ENCODE measurements around the gene TROAP. TPM values are rescaled to one million over a fixed set of nuclear protein-coding genes. Genes with fewer than 3 reads are reported as not detected.

The TROAP gene
- total and polyA plus RNA-seq, 7 experiments from 2014 or later, result 0.21 to 58.2 (median 1.3) TPM; not detected in 2

DNA sequence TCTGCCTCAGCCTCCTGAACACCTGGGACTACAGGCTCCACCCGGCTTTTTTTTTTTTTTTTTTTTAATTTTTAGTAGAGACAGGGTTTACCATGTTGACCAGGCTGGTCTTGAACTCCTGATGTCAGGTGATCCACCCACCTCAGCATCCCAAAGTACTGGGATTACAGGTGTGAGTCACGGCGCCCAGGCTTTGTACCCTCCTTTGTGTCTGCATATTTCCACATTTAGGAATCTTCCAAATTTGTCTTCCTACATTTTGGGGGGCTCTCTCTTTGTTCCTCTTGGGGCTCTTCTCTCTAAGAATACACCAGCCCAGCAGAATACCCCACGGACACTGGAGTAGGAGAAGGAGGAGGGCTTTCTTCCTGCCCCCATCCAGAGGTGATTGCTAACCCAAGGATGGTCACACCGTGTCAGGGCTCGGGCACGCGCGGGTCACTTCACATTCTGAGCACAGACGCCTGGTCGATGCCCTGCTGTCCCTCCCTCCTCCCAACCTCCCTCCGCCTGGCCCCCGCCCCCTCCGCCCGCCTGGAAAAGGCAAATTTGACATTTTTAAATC lies 21.5 kb downstream of the TROAP start:
- no peaks in the 10 kb centered on the region for H3K9me3 ChIP-seq (ENCODE audit: control insufficient read depth in 2 of 3, low read length in 3 of 3)
- peaks cover 12 to 52% (median 41%) of the 10 kb centered on the region in 7 donors for H3K4me1 Mint-ChIP-seq
- POLR2A ChIA-PET, result no interaction called here
- no peak overlapping the region for H3K27ac ChIP-seq (ENCODE audit: low read depth, low read length)
- no peak for DNase-seq
- no peaks in the 10 kb centered on the region for H3K36me3 Mint-ChIP-seq
- ATAC-seq, result no peak
- intact Hi-C loops (cut with micrococcal nuclease), result loop anchor here in 1 of 2 donors (5.0 kb wide), 1 partner anchor 252 kb away; the partner anchor contains the start of gene DHH
- H3K4me1 ChIP-seq (ENCODE audit: control insufficient read depth in 2 of 2, insufficient read depth in 2 of 2, low read length in 2 of 2), result peaks cover 44 to 52% of the 10 kb centered on the region in 2 donors
- peaks cover 0 to 1% (median 0%) of the 10 kb centered on the region in 11 donors for H3K9me3 Mint-ChIP-seq
- H3K36me3 ChIP-seq (ENCODE audit: control insufficient read depth in 2 of 3, insufficient read depth in 3 of 3, low read length in 3 of 3), result no peaks in the 10 kb centered on the region
- H3K27me3 Mint-ChIP-seq, result peaks cover 51 to 90% (median 65%) of the 10 kb centered on the region in 5 donors
- peak overlapping the region in 7 of 10 donors; percentile 2 to 92 (median 29) for H3K4me3 Mint-ChIP-seq
- H3K4me3 ChIP-seq (ENCODE audit: low read length), result no peak overlapping the region
- H3K27me3 ChIP-seq (ENCODE audit: control insufficient read depth in 2 of 2, insufficient read depth in 2 of 2, low read length in 2 of 2), result peaks cover 23 to 46% of the 10 kb centered on the region in 2 donors
- no peak overlapping the region for H3K27ac Mint-ChIP-seq
- CTCF ChIA-PET, result no interaction called here

DNA sequence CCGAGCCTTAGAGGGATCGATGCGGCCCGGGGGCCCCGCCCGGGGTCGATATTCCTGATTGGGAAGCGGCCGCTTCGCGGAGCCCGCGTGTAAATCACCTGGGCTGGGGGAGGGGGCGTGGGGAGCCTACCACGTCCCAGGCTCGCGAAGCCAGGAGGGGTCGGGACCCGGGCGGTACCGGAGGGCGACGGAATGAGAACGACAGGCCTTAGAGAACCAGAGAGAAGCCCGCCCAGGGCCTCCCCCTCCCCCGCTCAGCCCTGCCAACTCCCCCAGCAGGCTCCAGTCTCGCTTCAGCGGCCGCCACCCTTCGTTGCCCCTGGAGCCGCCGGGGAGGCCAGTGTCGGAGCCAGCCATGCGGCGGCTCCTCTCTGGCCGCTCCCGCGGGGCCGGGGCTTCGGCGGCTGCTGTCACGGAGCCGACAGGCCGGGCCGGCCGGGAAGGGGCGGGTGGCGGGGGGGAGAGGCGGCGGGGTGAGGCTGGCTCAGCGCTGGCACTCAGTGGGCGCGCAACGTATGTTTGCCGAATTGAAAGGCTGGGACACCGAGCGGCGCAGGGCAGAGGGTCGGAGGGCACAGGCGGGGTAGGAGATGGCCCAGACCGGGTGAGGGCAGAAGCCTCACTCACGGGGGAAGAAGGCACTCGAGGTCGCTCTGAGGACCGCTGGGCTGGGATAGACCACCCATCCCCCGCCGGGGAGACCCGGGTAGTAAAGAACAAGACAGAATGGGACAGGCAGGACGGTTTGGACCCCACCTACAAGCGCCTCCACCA lies 22.2 kb downstream of the TROAP start:
- Mint-ChIP-seq H3K4me1 (peaks cover 12 to 52% (median 41%) of the 10 kb centered on the region in 7 donors), H3K27me3 (peaks cover 51 to 89% (median 64%) of the 10 kb centered on the region in 5 donors), H3K36me3 (no peaks in the 10 kb centered on the region), H3K9me3 (peaks cover 0 to 1% (median 0%) of the 10 kb centered on the region in 11 donors), H3K4me3 (peak overlapping the region; percentile 45 to 94 (median 84)), H3K27ac (no peak overlapping the region)
- no peak for DNase-seq
- intact Hi-C loops (cut with micrococcal nuclease), result loop anchor here in 1 of 2 donors (5.0 kb wide), 1 partner anchor 253 kb away; the partner anchor contains the start of gene DHH
- ChIA-PET CTCF (interaction anchor here (1.3 kb wide), 1 partner anchor 51 kb away, joined by 4 read pairs; the partner anchor contains the start of gene PRPH), POLR2A (interaction anchor here (2.5 kb wide), 1 partner anchor 22 kb away, joined by 8 read pairs; the partner anchor contains the start of gene SPATS2)
- Histone ChIP-seq H3K4me1 (ENCODE audit: control insufficient read depth in 2 of 2, insufficient read depth in 2 of 2, low read length in 2 of 2) (peaks cover 44 to 52% of the 10 kb centered on the region in 2 donors), H3K27ac (ENCODE audit: low read depth, low read length) (no peak overlapping the region), H3K4me3 (ENCODE audit: low read length) (peak overlapping the region; percentile 30), H3K36me3 (ENCODE audit: control insufficient read depth in 2 of 3, insufficient read depth in 3 of 3, low read length in 3 of 3) (no peaks in the 10 kb centered on the region), H3K9me3 (ENCODE audit: control insufficient read depth in 2 of 3, low read length in 3 of 3) (no peaks in the 10 kb centered on the region), H3K27me3 (ENCODE audit: control insufficient read depth in 2 of 2, insufficient read depth in 2 of 2, low read length in 2 of 2) (peaks cover 23 to 49% of the 10 kb centered on the region in 2 donors)
- ATAC-seq, result no peak

DNA sequence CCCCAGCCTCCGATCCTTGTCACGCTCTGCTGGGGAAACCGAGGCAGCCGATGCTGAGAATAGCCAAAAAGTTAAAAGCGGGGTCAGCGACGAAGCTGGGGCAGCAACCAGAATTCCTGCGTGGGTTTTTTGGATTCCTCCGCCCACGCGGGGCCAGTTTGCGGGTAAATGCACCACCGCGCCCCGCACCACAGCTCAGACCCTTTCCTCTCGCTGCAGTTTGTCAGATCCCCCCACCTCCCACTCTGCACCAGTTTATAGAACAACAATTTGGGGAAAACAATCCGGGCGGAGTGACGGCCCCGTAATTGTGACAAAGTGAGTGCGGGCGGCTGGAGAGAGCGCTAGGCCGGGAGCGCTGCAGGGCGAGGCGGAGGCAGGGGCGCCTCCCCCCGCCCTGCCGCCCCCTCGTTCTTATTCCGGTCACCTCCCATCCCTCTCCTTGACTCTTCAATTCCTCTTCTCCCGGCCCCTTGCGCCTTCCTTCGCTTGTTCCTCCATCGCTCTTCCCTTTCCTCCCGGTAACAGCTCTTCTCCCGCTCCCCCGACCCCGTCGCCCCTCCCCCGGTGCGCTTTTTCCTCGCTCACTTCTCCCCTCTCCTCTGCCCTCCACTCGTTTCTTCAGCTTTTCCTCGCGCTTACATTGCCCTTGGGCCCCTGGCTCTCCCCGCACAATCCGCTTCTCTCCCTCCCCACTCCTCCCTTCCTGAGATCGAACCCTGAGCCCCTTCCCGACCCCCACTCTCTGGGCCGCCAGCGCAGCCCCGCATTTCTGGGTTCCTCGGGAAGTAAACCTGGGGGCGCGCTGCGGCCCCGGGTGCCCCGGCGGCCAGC lies 23.0 kb downstream of the TROAP start:
- POLR2A ChIA-PET, result interaction anchor here (2.5 kb wide), 1 partner anchor 21 kb away, joined by 8 read pairs; the partner anchor contains the start of gene SPATS2
- Histone ChIP-seq H3K36me3 (ENCODE audit: control insufficient read depth in 2 of 3, insufficient read depth in 3 of 3, low read length in 3 of 3) (no peaks in the 10 kb centered on the region), H3K27ac (ENCODE audit: low read depth, low read length) (no peak overlapping the region), H3K4me1 (ENCODE audit: control insufficient read depth in 2 of 2, insufficient read depth in 2 of 2, low read length in 2 of 2) (peaks cover 44 to 52% of the 10 kb centered on the region in 2 donors), H3K4me3 (ENCODE audit: low read length) (peak overlapping the region; percentile 85), H3K9me3 (ENCODE audit: control insufficient read depth in 2 of 3, low read length in 3 of 3) (no peaks in the 10 kb centered on the region), H3K27me3 (ENCODE audit: control insufficient read depth in 2 of 2, insufficient read depth in 2 of 2, low read length in 2 of 2) (peaks cover 25 to 49% of the 10 kb centered on the region in 2 donors)
- H3K9me3 Mint-ChIP-seq, result peaks cover 0 to 1% (median 0%) of the 10 kb centered on the region in 11 donors
- ATAC-seq, result no peak
- peaks cover 45 to 89% (median 62%) of the 10 kb centered on the region in 5 donors for H3K27me3 Mint-ChIP-seq
- no peak overlapping the region for H3K27ac Mint-ChIP-seq
- CTCF ChIA-PET, result interaction anchor here (1.3 to 3.3 kb wide), 4 partner anchors 12 to 56 kb away, joined by 4 to 26 read pairs (median 16); partner anchors contain the start of genes PRPH and SPATS2
- H3K4me3 Mint-ChIP-seq, result peak overlapping the region; percentile 54 to 94 (median 84)
- H3K4me1 Mint-ChIP-seq, result peaks cover 12 to 47% (median 37%) of the 10 kb centered on the region in 7 donors
- intact Hi-C loops (cut with micrococcal nuclease), result loop anchor here in 1 of 2 donors (5.0 kb wide), 1 partner anchor 254 kb away; the partner anchor contains the start of gene DHH
- H3K36me3 Mint-ChIP-seq, result no peaks in the 10 kb centered on the region
- no peak for DNase-seq

DNA sequence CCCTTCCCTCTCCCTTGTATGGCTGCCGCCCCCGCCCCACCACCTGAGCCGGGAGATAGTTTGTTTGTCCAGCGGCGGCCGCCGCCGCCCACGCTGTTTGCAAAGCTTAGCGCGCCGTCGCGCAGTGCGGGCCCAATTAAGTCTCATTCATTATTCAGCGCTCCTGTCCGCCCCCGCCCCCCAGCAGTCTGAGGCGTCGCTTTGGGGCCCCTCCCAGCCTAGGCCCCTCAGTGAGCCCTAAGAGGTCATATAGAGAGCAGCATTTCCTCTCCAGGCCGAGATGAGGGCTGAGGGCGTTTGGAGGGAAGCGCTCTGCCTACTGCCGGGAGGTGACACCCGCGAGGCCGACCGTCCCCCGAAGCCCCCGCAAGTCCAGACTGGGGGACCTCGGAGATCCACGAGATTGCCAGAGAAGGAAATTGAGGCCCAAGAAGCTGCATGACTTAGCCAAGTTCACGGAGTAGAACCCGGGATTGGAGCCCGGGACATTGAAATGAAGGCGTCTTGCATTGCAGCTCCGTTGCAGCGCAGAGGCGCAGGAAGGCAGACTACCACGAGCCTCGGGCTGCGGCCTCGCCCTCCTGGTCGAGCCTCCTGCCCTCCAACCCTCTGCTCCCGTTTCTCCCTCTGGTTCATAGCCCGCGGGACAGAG lies 23.7 kb downstream of the TROAP start, which contains the start of gene DNAJC22:
DNAJC22 (plus strand) TSS at position 230 of the 652 bp plus-strand sequence. CDS start 1,985 bp downstream, outside the sequence.
- Histone ChIP-seq H3K27ac (ENCODE audit: low read depth, low read length) (no peak within 1 kb of the TSS), H3K27me3 (ENCODE audit: control insufficient read depth in 2 of 2, insufficient read depth in 2 of 2, low read length in 2 of 2) (peaks cover 26 to 49% of the 10 kb centered on the region in 2 donors), H3K36me3 (ENCODE audit: control insufficient read depth in 2 of 3, insufficient read depth in 3 of 3, low read length in 3 of 3) (no peaks in the 10 kb centered on the region), H3K4me1 (ENCODE audit: control insufficient read depth in 2 of 2, insufficient read depth in 2 of 2, low read length in 2 of 2) (peaks cover 44 to 52% of the 10 kb centered on the region in 2 donors), H3K9me3 (ENCODE audit: control insufficient read depth in 2 of 3, low read length in 3 of 3) (no peaks in the 10 kb centered on the region), H3K4me3 (ENCODE audit: low read length) (peak within 1 kb of the TSS; percentile 85)
- H3K27ac Mint-ChIP-seq, result peak within 1 kb of the TSS in 4 of 9 donors; percentile 15 to 76 (median 52)
- H3K4me1 Mint-ChIP-seq, result peaks cover 12 to 47% (median 37%) of the 10 kb centered on the region in 7 donors
- CTCF ChIA-PET, result interaction anchor here (0.9 to 3.3 kb wide), 9 partner anchors 11 to 170 kb away, joined by 3 to 26 read pairs (median 5); partner anchors contain the start of genes PRPH and SPATS2
- H3K36me3 Mint-ChIP-seq, result no peaks in the 10 kb centered on the region
- H3K4me3 Mint-ChIP-seq, result peak within 1 kb of the TSS; percentile 78 to 94 (median 88)
- ATAC-seq, result no peak
- DNase-seq, result no peak
- intact Hi-C loops (cut with micrococcal nuclease), result loop anchor here (1.0 to 5.0 kb wide), 4 partner anchors 9 to 254 kb away; partner anchors contain the start of genes C1QL4 (in 2 of the 2) and DHH (in 1 of the 2)
- peaks cover 48 to 87% (median 65%) of the 10 kb centered on the region in 5 donors for H3K27me3 Mint-ChIP-seq
- POLR2A ChIA-PET, result interaction anchor here (1.6 to 2.5 kb wide), 2 partner anchors 20 to 24 kb away, joined by 4 to 8 read pairs; partner anchors contain the start of genes SPATS2 and TROAP
- H3K9me3 Mint-ChIP-seq, result peaks cover 0 to 1% (median 0%) of the 10 kb centered on the region in 11 donors

DNA sequence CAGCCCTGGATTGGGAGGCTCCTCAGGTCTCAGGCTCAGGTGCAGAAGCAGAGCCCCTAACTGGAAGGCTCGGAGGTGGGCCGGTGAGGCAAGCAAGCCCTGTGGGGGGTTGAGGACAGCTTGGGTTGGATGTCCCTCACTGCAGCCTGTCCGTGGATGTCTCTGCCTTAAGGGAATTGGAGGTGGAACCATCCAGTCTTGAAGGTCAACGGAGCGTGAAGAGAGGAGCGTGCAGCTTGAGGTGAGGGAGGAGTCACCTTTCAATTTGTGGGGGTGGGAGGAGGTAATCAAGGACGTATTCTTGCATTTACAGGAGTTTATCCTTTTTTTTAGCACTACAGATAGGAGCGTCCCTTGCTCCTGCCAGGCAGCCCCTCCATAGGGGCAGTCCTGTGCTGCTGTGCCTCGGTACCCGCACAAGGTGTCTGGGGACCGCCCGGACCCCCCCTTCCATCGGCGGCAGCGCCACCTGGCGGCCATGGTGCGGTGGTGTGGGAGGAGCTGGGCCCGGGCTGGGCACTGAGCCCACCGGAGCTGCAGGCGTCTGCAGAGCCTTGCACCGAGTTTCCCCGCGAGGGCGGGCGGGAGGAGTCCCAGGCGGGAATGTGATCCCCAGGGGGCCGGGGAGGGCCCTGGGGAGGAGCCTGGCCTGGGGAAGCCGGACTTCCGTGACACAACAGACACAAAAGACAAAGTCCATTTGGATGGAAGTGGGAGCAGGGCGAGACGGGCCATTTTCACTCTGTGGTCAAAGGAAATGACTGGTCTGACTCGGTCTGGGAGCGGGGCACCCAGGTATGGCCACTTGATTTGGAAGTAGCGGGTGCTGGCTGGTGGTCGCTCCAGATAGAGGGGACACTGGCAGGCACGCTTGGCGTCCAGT lies 24.5 kb downstream of the TROAP start:
- ATAC-seq (peak; percentile 90), DNase-seq (peak; percentile 58 to 87 (median 76))
- peaks cover 26 to 49% of the 10 kb centered on the region in 2 donors for H3K27me3 ChIP-seq (ENCODE audit: control insufficient read depth in 2 of 2, insufficient read depth in 2 of 2, low read length in 2 of 2)
- intact Hi-C loops (cut with micrococcal nuclease), result loop anchor here (1.0 to 5.0 kb wide), 4 partner anchors 10 to 255 kb away; partner anchors contain the start of genes C1QL4 (in 2 of the 2) and DHH (in 1 of the 2)
- H3K9me3 ChIP-seq (ENCODE audit: control insufficient read depth in 2 of 3, low read length in 3 of 3), result no peaks in the 10 kb centered on the region
- ChIA-PET CTCF (interaction anchor here (0.5 to 3.3 kb wide), 15 partner anchors 9 to 169 kb away, joined by 3 to 26 read pairs (median 5); partner anchors contain the start of gene SPATS2), POLR2A (interaction anchor here (1.6 to 2.5 kb wide), 2 partner anchors 20 to 25 kb away, joined by 4 to 8 read pairs; partner anchors contain the start of genes SPATS2 and TROAP)
- no peaks in the 10 kb centered on the region for H3K36me3 Mint-ChIP-seq
- peaks cover 0 to 1% (median 0%) of the 10 kb centered on the region in 11 donors for H3K9me3 Mint-ChIP-seq
- H3K4me3 Mint-ChIP-seq, result peak overlapping the region; percentile 78 to 94 (median 88)
- H3K36me3 ChIP-seq (ENCODE audit: control insufficient read depth in 2 of 3, insufficient read depth in 3 of 3, low read length in 3 of 3), result no peaks in the 10 kb centered on the region
- peaks cover 42 to 45% of the 10 kb centered on the region in 2 donors for H3K4me1 ChIP-seq (ENCODE audit: control insufficient read depth in 2 of 2, insufficient read depth in 2 of 2, low read length in 2 of 2)
- no peak overlapping the region for H3K27ac ChIP-seq (ENCODE audit: low read depth, low read length)
- H3K27ac Mint-ChIP-seq, result peak overlapping the region in 3 of 9 donors; percentile 15 to 76 (median 74)
- H3K4me1 Mint-ChIP-seq, result peaks cover 12 to 45% (median 36%) of the 10 kb centered on the region in 7 donors
- H3K27me3 Mint-ChIP-seq, result peaks cover 52 to 87% (median 71%) of the 10 kb centered on the region in 5 donors
- peak overlapping the region; percentile 85 for H3K4me3 ChIP-seq (ENCODE audit: low read length)
